ENCODE measurements around the gene CCDC9B. TPM values are rescaled to one million over a fixed set of nuclear protein-coding genes. Genes with fewer than 3 reads are reported as not detected.

Gene CCDC9B
- total RNA-seq, 1 experiment from 2014 or later: 102 TPM

DNA sequence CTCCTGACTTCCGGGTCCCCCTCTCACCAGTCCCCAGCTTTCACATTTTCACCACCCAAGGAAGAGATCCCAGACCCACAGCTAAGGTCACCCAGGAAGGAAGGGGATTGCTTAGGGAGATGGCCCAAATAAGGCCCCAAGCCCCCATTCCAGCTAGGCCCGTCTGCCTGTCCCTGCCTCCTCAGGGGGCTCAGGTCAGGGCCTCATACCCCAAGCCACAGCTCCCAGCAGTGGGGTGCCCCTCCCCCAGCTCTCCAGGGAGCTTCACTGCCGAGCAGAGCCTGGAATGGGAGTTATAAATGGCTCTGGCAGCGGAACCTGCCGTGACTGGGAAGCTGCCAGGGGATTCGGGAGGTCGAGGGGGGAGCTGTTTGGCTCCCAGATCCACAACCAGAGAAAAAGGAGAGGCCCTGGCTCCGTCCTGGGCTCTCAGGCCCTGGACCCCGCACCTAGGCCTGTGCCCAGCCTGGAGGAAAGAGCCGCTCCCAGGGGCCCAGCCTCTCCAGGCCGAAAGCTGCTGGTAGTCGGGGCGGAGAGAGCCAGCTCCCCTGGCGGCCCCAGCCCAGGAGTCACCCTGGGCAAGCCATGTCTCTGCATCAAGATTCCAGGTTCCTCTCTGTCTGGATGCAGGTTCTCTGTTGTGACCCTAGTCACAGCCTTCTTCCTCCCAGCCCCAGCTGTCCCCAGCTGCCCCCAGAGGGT is 550 bp downstream of the CCDC9B start:
- Mint-ChIP-seq H3K4me3 (ENCODE audit: low read depth, unreplicated experiment) (peak overlapping the region; percentile 77), H3K27me3 (ENCODE audit: unreplicated experiment) (no peaks in the 10 kb centered on the region), H3K36me3 (ENCODE audit: insufficient read depth, unreplicated experiment) (peaks cover 42% of the 10 kb centered on the region), H3K27ac (ENCODE audit: unreplicated experiment) (peak overlapping the region; percentile 60), H3K4me1 (ENCODE audit: low read depth, unreplicated experiment) (peaks cover 34% of the 10 kb centered on the region), H3K9me3 (ENCODE audit: low read depth, unreplicated experiment) (no peaks in the 10 kb centered on the region)
- CTCF ChIA-PET: interaction anchor here (0.5 to 3.8 kb wide), 7 partner anchors 17 to 271 kb away, joined by 3 to 23 read pairs (median 4); partner anchors contain the start of genes DISP2, INAFM2 and PLCB2
- TF ChIP-seq CTCF (IDR thresholded peaks at IDR 0.05; ENCODE audit: unreplicated experiment): no peak
- BruUV-seq (replicated peaks): TSS peak; percentile 39
- peak; percentile 35 for DNase-seq
- intact Hi-C loops (cut with micrococcal nuclease; ENCODE audit: unreplicated experiment): no loop called here

GRCh38 chr15:40339621-40339945 is 1.2 kb downstream of the CCDC9B start:
- no peaks in the 10 kb centered on the region for H3K27me3 Mint-ChIP-seq (ENCODE audit: unreplicated experiment)
- peak overlapping the region; percentile 89 for H3K27ac Mint-ChIP-seq (ENCODE audit: unreplicated experiment)
- peak overlapping the region; percentile 77 for H3K4me3 Mint-ChIP-seq (ENCODE audit: low read depth, unreplicated experiment)
- H3K36me3 Mint-ChIP-seq (ENCODE audit: insufficient read depth, unreplicated experiment): peaks cover 44% of the 10 kb centered on the region
- no peak for TF ChIP-seq CTCF (IDR thresholded peaks at IDR 0.05; ENCODE audit: unreplicated experiment)
- intact Hi-C loops (cut with micrococcal nuclease; ENCODE audit: unreplicated experiment): no loop called here
- DNase-seq: no peak
- no peaks in the 10 kb centered on the region for H3K9me3 Mint-ChIP-seq (ENCODE audit: low read depth, unreplicated experiment)
- H3K4me1 Mint-ChIP-seq (ENCODE audit: low read depth, unreplicated experiment): peaks cover 34% of the 10 kb centered on the region
- BruUV-seq (replicated peaks): no TSS peak
- CTCF ChIA-PET: interaction anchor here (0.5 to 3.8 kb wide), 10 partner anchors 12 to 270 kb away, joined by 3 to 23 read pairs (median 6); partner anchors contain the start of genes INAFM2 and PLCB2

DNA sequence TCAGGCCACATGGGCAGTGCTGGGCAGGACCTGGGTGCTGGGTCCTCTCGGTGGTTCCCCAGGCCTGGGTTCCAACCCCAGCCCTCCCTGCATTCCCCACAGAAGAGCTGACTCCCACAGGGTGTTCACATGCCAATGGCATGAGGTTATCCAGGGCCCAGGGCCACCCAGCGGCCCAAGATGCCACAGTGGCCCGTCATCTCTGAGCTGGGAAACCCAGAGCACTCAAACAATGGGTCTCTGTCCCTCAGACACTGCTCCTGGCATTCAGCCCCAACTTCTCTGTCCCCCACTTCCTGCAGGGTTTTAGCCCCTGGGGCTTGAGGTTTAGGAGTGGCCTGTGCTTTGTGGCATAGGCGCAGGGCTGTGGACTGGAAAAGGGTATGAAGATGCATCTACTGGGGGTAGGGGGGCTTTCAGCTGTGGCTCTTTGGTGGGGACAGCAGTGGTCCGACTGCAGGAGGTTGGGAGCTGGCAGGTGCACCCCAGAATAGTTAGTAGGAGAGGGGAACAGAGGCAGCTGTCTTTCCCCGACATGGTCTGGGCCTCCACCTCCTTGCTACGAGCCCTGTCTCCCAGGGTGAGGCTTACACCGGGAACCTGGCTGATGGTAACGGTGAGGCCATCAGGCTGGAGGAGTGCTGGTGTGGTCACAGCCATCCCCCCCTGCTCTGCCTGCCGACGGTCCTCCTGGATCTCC is 1.7 kb downstream of the CCDC9B start:
- CTCF ChIA-PET: interaction anchor here (0.5 to 3.8 kb wide), 14 partner anchors 10 to 187 kb away, joined by 3 to 23 read pairs (median 4); partner anchors contain the start of genes INAFM2, IVD and PLCB2
- peaks cover 34% of the 10 kb centered on the region for H3K4me1 Mint-ChIP-seq (ENCODE audit: low read depth, unreplicated experiment)
- H3K4me3 Mint-ChIP-seq (ENCODE audit: low read depth, unreplicated experiment): peak overlapping the region; percentile 77
- no peaks in the 10 kb centered on the region for H3K9me3 Mint-ChIP-seq (ENCODE audit: low read depth, unreplicated experiment)
- H3K27me3 Mint-ChIP-seq (ENCODE audit: unreplicated experiment): no peaks in the 10 kb centered on the region
- H3K27ac Mint-ChIP-seq (ENCODE audit: unreplicated experiment): peak overlapping the region; percentile 89
- peaks cover 44% of the 10 kb centered on the region for H3K36me3 Mint-ChIP-seq (ENCODE audit: insufficient read depth, unreplicated experiment)
- intact Hi-C loops (cut with micrococcal nuclease; ENCODE audit: unreplicated experiment): no loop called here
- no peak for TF ChIP-seq CTCF (IDR thresholded peaks at IDR 0.05; ENCODE audit: unreplicated experiment)
- DNase-seq: peak; percentile 87
- TSS peak; percentile 98 for BruUV-seq (replicated peaks)

DNA sequence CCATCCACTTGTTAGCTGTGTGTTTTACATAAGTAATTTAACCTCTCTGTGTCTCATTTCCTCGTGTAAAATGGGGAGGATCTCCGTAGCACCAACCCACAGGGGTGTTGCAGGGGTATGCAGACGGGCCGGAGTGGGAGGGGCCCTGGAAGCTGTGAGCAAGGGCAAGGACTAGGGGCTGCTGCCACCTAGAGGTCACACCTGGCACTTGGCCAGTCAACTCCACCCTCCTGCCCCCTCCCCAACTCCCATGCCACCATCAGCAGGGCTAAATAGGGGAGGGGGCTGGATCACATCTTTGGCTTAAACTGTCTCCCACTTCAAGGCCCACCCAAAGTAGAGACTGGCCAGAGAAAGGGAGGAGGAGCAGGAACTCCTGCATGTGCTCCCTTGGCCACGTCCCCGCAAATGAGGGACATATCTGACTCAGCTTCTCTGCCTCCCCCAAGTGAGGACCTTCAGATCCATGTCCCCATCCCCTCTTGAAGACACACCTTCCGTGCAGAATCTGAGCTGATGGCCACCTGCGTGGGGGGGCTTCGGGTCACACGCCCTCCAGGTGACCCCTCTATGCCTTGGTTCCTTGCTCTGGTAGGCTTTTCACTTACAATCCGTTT is 2.6 kb downstream of the CCDC9B start:
- no TSS peak for BruUV-seq (replicated peaks)
- peak; percentile 74 for DNase-seq
- intact Hi-C loops (cut with micrococcal nuclease; ENCODE audit: unreplicated experiment): no loop called here
- Mint-ChIP-seq H3K4me1 (ENCODE audit: low read depth, unreplicated experiment) (peaks cover 25% of the 10 kb centered on the region), H3K27me3 (ENCODE audit: unreplicated experiment) (no peaks in the 10 kb centered on the region), H3K36me3 (ENCODE audit: insufficient read depth, unreplicated experiment) (peaks cover 47% of the 10 kb centered on the region), H3K27ac (ENCODE audit: unreplicated experiment) (peak overlapping the region; percentile 89), H3K9me3 (ENCODE audit: low read depth, unreplicated experiment) (no peaks in the 10 kb centered on the region), H3K4me3 (ENCODE audit: low read depth, unreplicated experiment) (peak overlapping the region; percentile 77)
- CTCF ChIA-PET: interaction anchor here (0.5 to 3.8 kb wide), 14 partner anchors 9 to 186 kb away, joined by 3 to 23 read pairs (median 4); partner anchors contain the start of genes INAFM2 and IVD
- TF ChIP-seq CTCF (IDR thresholded peaks at IDR 0.05; ENCODE audit: unreplicated experiment): peak; percentile 43

Data from Calu3 (cell line).